Chondrocyte (in vitro differentiated cells): ENCODE data around the gene RPP25L. TPM values are rescaled to one million over a fixed set of nuclear protein-coding genes. Genes with fewer than 3 reads are reported as not detected.
"Not testable (repeated sequence)": the region's sequence is repeated elsewhere in the genome, so short reads cannot be mapped to it uniquely, and the experiment has no call there.

ENCODE experiments used
- DNase-seq: peaks from one replicate; pipeline ENCODE4 v3.0.0; 2021; ENCODE audit warnings: mixed read lengths, low spot score
- H3K27ac Mint-ChIP-seq: one replicate; pipeline ENCODE4 v1.8.0; 2021; ENCODE audit warnings: mild to moderate bottlenecking, moderate library complexity, mixed read lengths; ENCODE audit not compliant: unreplicated experiment
- H3K27me3 Mint-ChIP-seq: 2 replicates; pipeline ENCODE4 v1.8.0; 2021; ENCODE audit warnings: low read depth, mixed read lengths
- H3K36me3 Mint-ChIP-seq: 2 replicates; pipeline ENCODE4 v1.8.0; 2021; ENCODE audit warnings: low read depth, mixed read lengths
- H3K4me1 Mint-ChIP-seq: 2 replicates; pipeline ENCODE4 v1.8.0; 2021; ENCODE audit warnings: low read depth, mild to moderate bottlenecking, mixed read lengths
- H3K4me3 Mint-ChIP-seq: one replicate; pipeline ENCODE4 v1.8.0; 2021; ENCODE audit warnings: mild to moderate bottlenecking, moderate library complexity, mixed read lengths; ENCODE audit not compliant: unreplicated experiment
- H3K9me3 Mint-ChIP-seq: 2 replicates; pipeline ENCODE4 v1.8.0; 2021; ENCODE audit warnings: low read depth, mixed read lengths
- CTCF ChIP-seq: fragments of 200-600 bp; sonication (generic); IDR thresholded peaks from 2 replicates; pipeline ENCODE4 v1.5.0; 2021; ENCODE audit warnings: antibody characterized with exemption, mild to moderate bottlenecking, moderate library complexity
- total RNA-seq: library from RNA; stranded (reverse); gene quantifications from 3 replicates; pipeline ENCODE4 v1.2.1, GENCODE V29; 2021

Gene RPP25L
- total RNA-seq, 1 donor from 2014 or later, result 11.0 TPM

- H3K9me3 Mint-ChIP-seq, result no peaks in the 10 kb centered on the region
- H3K27me3 Mint-ChIP-seq, result no peaks in the 10 kb centered on the region
- peaks cover 36% of the 10 kb centered on the region for H3K4me1 Mint-ChIP-seq
- peaks cover 9% of the 10 kb centered on the region for H3K36me3 Mint-ChIP-seq
- peak; percentile 78 for TF ChIP-seq CTCF
- peak within 1 kb of the TSS; percentile 91 for H3K27ac Mint-ChIP-seq
- DNase-seq, result no peak
- peak within 1 kb of the TSS; percentile 84 for H3K4me3 Mint-ChIP-seq
Measured at GRCh38 chr9:34646211-34647083, 34.5 kb upstream of the RPP25L start, which contains the start of gene GALT. TSS of gene GALT (plus strand) at chr9:34646675. CDS start at chr9:34646705, 30 bp downstream.

GRCh38 chr9:34644766-34645314 lies 32.9 kb upstream of the RPP25L start:
- Mint-ChIP-seq H3K4me1 (peaks cover 27% of the 10 kb centered on the region), H3K27ac (no peak overlapping the region), H3K4me3 (no peak overlapping the region), H3K36me3 (peaks cover 9% of the 10 kb centered on the region), H3K27me3 (no peaks in the 10 kb centered on the region), H3K9me3 (no peaks in the 10 kb centered on the region)
- no peak for TF ChIP-seq CTCF
- no peak for DNase-seq

GRCh38 chr9:34642679-34643078 lies 30.8 kb upstream of the RPP25L start:
- Mint-ChIP-seq H3K4me3 (no peak overlapping the region), H3K4me1 (peaks cover 28% of the 10 kb centered on the region), H3K9me3 (no peaks in the 10 kb centered on the region), H3K27ac (no peak overlapping the region), H3K36me3 (no peaks in the 10 kb centered on the region), H3K27me3 (no peaks in the 10 kb centered on the region)
- no peak for DNase-seq
- TF ChIP-seq CTCF, result no peak

GRCh38 chr9:34639322-34639721 lies 27.4 kb upstream of the RPP25L start:
- H3K4me3 Mint-ChIP-seq, H3K27ac Mint-ChIP-seq, H3K36me3 Mint-ChIP-seq: not testable (repeated sequence)

GRCh38 chr9:34638138-34638445 lies 26.2 kb upstream of the RPP25L start:
- Mint-ChIP-seq H3K9me3 (no peaks in the 10 kb centered on the region), H3K27me3 (no peaks in the 10 kb centered on the region), H3K36me3 (peaks cover 2% of the 10 kb centered on the region), H3K27ac (peak overlapping the region; percentile 80), H3K4me1 (peaks cover 36% of the 10 kb centered on the region), H3K4me3 (peak overlapping the region; percentile 88)
- TF ChIP-seq CTCF, result no peak
- no peak for DNase-seq

More at GRCh38 chr9:34639322-34639721, 27.4 kb upstream of the RPP25L start:
- DNase-seq, H3K27me3 Mint-ChIP-seq, H3K9me3 Mint-ChIP-seq: not testable (repeated sequence)
- H3K4me1 Mint-ChIP-seq, result peaks cover 33% of the 10 kb centered on the region
